SU-DHL-6 (cell line): ENCODE results near the gene PARS2.

ENCODE experiments used
- H2AFZ ChIP-seq: fragments of 200-600 bp; sonication (generic); 2 replicates; pipeline ENCODE4 v1.6.1; 2014; ENCODE audit warnings: low read depth, mild to moderate bottlenecking, moderate library complexity, mixed read lengths, antibody characterized with exemption, low read length; ENCODE audit not compliant: severe bottlenecking
- H3F3A ChIP-seq: fragments of 200-600 bp; shearing (Covaris generic); 2 replicates; pipeline ENCODE4 v1.6.0; 2016; ENCODE audit warnings: antibody characterized with exemption, mild to moderate bottlenecking; ENCODE audit not compliant: insufficient read depth
- H3K27ac ChIP-seq: fragments of 200-600 bp; sonication (generic); 2 replicates; pipeline ENCODE4 v1.5.1; 2016; ENCODE audit warnings: low read depth, mild to moderate bottlenecking, low read length, moderate library complexity, mixed read lengths
- H3K27me3 ChIP-seq: fragments of 200-600 bp; sonication (generic), shearing (Covaris generic); 2 replicates; pipeline ENCODE4 v1.6.0; 2014; ENCODE audit warnings: mild to moderate bottlenecking, low read length
- H3K36me3 ChIP-seq: fragments of 200-600 bp; sonication (generic); 2 replicates; pipeline ENCODE4 v1.6.1; 2014; ENCODE audit warnings: mild to moderate bottlenecking, low read length, mixed read lengths
- H3K4me2 ChIP-seq: fragments of 300-600, 200-600 bp; shearing (Covaris generic), sonication (generic); 2 replicates; pipeline ENCODE4 v1.6.0; 2014; ENCODE audit warnings: low read length, low read depth, mild to moderate bottlenecking; ENCODE audit not compliant: poor library complexity, severe bottlenecking
- H3K4me3 ChIP-seq: fragments of 200-600 bp; sonication (generic); 2 replicates; pipeline ENCODE4 v1.5.1; 2014; ENCODE audit warnings: antibody characterized with exemption, low read length, mild to moderate bottlenecking, mixed read lengths; ENCODE audit not compliant: insufficient read depth, poor library complexity, severe bottlenecking
- H3K79me2 ChIP-seq: fragments of 200-600 bp; sonication (generic); 2 replicates; pipeline ENCODE4 v1.6.1; 2014; ENCODE audit warnings: mild to moderate bottlenecking, low read length, moderate library complexity; ENCODE audit not compliant: insufficient read depth
- H3K9ac ChIP-seq: fragments of 200-600 bp; sonication (generic); 2 replicates; pipeline ENCODE4 v1.7.0; 2014; ENCODE audit warnings: mild to moderate bottlenecking, low read length
- H3K9me2 ChIP-seq: fragments of 200-600 bp; sonication (generic); replicated peaks from 2 replicates; pipeline ENCODE4 v1.6.1; 2014; ENCODE audit warnings: low read length; ENCODE audit not compliant: insufficient read depth
- H3K9me3 ChIP-seq: fragments of 200-600 bp; sonication (generic); 2 replicates; pipeline ENCODE4 v1.6.1; 2014; ENCODE audit warnings: low read length, mixed read lengths; ENCODE audit not compliant: insufficient read depth
- H4K20me1 ChIP-seq: fragments of 200-600 bp; sonication (generic); 2 replicates; pipeline ENCODE4 v1.6.1; 2014; ENCODE audit warnings: low read depth, mild to moderate bottlenecking, antibody characterized with exemption, low read length, moderate library complexity, mixed read lengths
- CTCF ChIP-seq: fragments of 200-600 bp; sonication (generic); IDR thresholded peaks from one replicate; pipeline ENCODE4 v1.5.1; 2017; ENCODE audit warnings: antibody characterized with exemption, mild to moderate bottlenecking, low read length, moderate library complexity; ENCODE audit not compliant: insufficient read depth, poor library complexity, severe bottlenecking
- EZH2phosphoT487 ChIP-seq: fragments of 200-600 bp; sonication (generic), shearing (Covaris generic); conservative IDR thresholded peaks from 2 replicates; pipeline ENCODE4 v1.6.1; 2018; ENCODE audit warnings: mild to moderate bottlenecking, antibody characterized with exemption, low read length, moderate library complexity, mixed read lengths

The PARS2 gene

GRCh38 chr1:54800899-54801759, 36.8 kb upstream of the PARS2 start, which contains the start of gene TTC22:
TSS of gene TTC22 (minus strand) at chr1:54801323. CDS start at chr1:54801163, 160 bp downstream.
- H3K27ac ChIP-seq, result no peak within 1 kb of the TSS

GRCh38 chr1:54800041-54800898, 35.9 kb upstream of the PARS2 start:
- no peak overlapping the region for H2AFZ ChIP-seq
- H3K9ac ChIP-seq, result no peak overlapping the region

More at GRCh38 chr1:54800899-54801759, 36.8 kb upstream of the PARS2 start, which contains the start of gene TTC22:
- Histone ChIP-seq H3K9me2 (no peaks in the 10 kb centered on the region), H3K4me2 (peak within 1 kb of the TSS; percentile 39), H3K27me3 (no peaks in the 10 kb centered on the region), H3F3A (no peaks in the 10 kb centered on the region), H3K9me3 (no peaks in the 10 kb centered on the region), H2AFZ (peak within 1 kb of the TSS; percentile 17), H3K9ac (no peak within 1 kb of the TSS), H3K36me3 (no peaks in the 10 kb centered on the region), H4K20me1 (no peaks in the 10 kb centered on the region), H3K4me3 (no peak within 1 kb of the TSS), H3K79me2 (no peaks in the 10 kb centered on the region)
- TF ChIP-seq CTCF (peak; percentile 25), EZH2phosphoT487 (no peak)

More at GRCh38 chr1:54800041-54800898, 35.9 kb upstream of the PARS2 start:
- Histone ChIP-seq H3F3A (no peaks in the 10 kb centered on the region), H3K27ac (no peak overlapping the region), H4K20me1 (no peaks in the 10 kb centered on the region), H3K4me3 (no peak overlapping the region), H3K4me2 (no peak overlapping the region), H3K9me2 (no peaks in the 10 kb centered on the region), H3K27me3 (no peaks in the 10 kb centered on the region), H3K79me2 (no peaks in the 10 kb centered on the region), H3K36me3 (no peaks in the 10 kb centered on the region), H3K9me3 (no peaks in the 10 kb centered on the region)
- TF ChIP-seq CTCF (no peak), EZH2phosphoT487 (no peak)
